OCI-LY7 (cell line): ENCODE measurements around the gene TLR1.
"Not testable (repeated sequence)": the region's sequence is repeated elsewhere in the genome, so short reads cannot be mapped to it uniquely, and the experiment has no call there.

Experiments used
- CTCF ChIP-seq: fragments of 200-600 bp; sonication (generic); conservative IDR thresholded peaks from 2 replicates; pipeline ENCODE4 v1.5.1; 2014; ENCODE audit warnings: mild to moderate bottlenecking, antibody characterized with exemption, low read length, moderate library complexity, mixed read lengths
- EZH2phosphoT487 ChIP-seq: fragments of 200-600 bp; sonication (generic); IDR thresholded peaks from 2 replicates; pipeline ENCODE4 v1.6.1; 2018; ENCODE audit warnings: low read depth, borderline replicate concordance, mild to moderate bottlenecking, mixed run types, antibody characterized with exemption, low read length, moderate library complexity, mixed read lengths

- TF ChIP-seq CTCF, EZH2phosphoT487: not testable (repeated sequence)
Observed at GRCh38 chr4:38806251-38806650, 1.7 kb upstream of the TLR1 start.
